ENCODE measurements around the gene LDLRAD3. TPM values are rescaled to one million over a fixed set of nuclear protein-coding genes. Genes with fewer than 3 reads are reported as not detected.

LDLRAD3 gene
- total RNA-seq, 4 donors from 2014 or later: 19.4 to 49.5 (median 31.0) TPM

DNA sequence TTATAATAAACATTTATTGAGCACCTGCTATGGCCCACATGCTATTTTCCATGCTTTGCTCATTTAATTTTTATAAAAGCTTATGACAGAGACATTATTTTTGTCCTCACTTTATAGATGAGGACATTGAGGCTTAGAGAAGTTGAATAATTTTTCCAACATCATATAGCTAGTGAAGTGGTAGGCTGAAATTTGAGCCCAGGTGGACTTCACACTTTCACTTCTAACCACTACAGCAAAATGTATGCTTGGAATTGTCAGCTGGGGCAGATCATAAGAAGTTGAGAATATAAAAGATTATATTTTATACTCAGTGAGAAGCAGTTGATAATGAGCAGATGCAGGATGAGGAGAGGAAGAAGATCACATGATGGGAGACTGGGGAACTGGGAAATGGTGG, 146.1 kb downstream of the LDLRAD3 start:
- H3K4me1 ChIP-seq: no peaks in the 10 kb centered on the region
- no peak for TF ChIP-seq CTCF (IDR thresholded peaks at IDR 0.05)
- TF ChIP-seq POLR2A (IDR thresholded peaks at IDR 0.05): no peak
- peaks cover 0 to 5% (median 0%) of the 10 kb centered on the region in 4 donors for H3K9me3 ChIP-seq
- H3K4me3 ChIP-seq: no peak overlapping the region
- H3K27me3 ChIP-seq: no peaks in the 10 kb centered on the region
- H3K27ac ChIP-seq: no peak overlapping the region
- H3K36me3 ChIP-seq: peaks cover 0 to 53% (median 0%) of the 10 kb centered on the region in 3 donors
- no peak for DNase-seq (ENCODE audit: low spot score in 2 of 2)

- 80 to 85% methylated on average over 10 of the region's 10 CpGs for WGBS, 2 donors
- TF ChIP-seq CTCF (IDR thresholded peaks at IDR 0.05): no peak
- TF ChIP-seq POLR2A (IDR thresholded peaks at IDR 0.05): no peak
- TF ChIP-seq EP300 (IDR thresholded peaks at IDR 0.05): no peak
- no peaks in the 10 kb centered on the region for H3K27me3 ChIP-seq
- H3K9me3 ChIP-seq: peaks cover 0 to 5% (median 0%) of the 10 kb centered on the region in 4 donors
- H3K36me3 ChIP-seq: peaks cover 0 to 53% (median 0%) of the 10 kb centered on the region in 3 donors
- H3K27ac ChIP-seq: no peak overlapping the region
- no peak for DNase-seq (ENCODE audit: low spot score in 2 of 2)
- no peak overlapping the region for H3K4me3 ChIP-seq
- H3K4me1 ChIP-seq: no peaks in the 10 kb centered on the region
Observed at GRCh38 chr11:36090356-36091109, 146.7 kb downstream of the LDLRAD3 start.

GRCh38 chr11:36091256-36091811, 147.5 kb downstream of the LDLRAD3 start:
- Histone ChIP-seq H3K4me1 (no peaks in the 10 kb centered on the region), H3K27ac (no peak overlapping the region), H3K4me3 (no peak overlapping the region), H3K9me3 (peaks cover 0 to 5% (median 0%) of the 10 kb centered on the region in 4 donors), H3K36me3 (peaks cover 0 to 50% (median 0%) of the 10 kb centered on the region in 3 donors), H3K27me3 (no peaks in the 10 kb centered on the region)
- no peak for DNase-seq (ENCODE audit: low spot score in 2 of 2)
- 62 to 68% methylated on average over 7 of the region's 7 CpGs for WGBS, 2 donors
- no peak for TF ChIP-seq EP300 (IDR thresholded peaks at IDR 0.05)

GRCh38 chr11:36092314-36093030, 148.6 kb downstream of the LDLRAD3 start:
- H3K4me3 ChIP-seq: no peak overlapping the region

DNA sequence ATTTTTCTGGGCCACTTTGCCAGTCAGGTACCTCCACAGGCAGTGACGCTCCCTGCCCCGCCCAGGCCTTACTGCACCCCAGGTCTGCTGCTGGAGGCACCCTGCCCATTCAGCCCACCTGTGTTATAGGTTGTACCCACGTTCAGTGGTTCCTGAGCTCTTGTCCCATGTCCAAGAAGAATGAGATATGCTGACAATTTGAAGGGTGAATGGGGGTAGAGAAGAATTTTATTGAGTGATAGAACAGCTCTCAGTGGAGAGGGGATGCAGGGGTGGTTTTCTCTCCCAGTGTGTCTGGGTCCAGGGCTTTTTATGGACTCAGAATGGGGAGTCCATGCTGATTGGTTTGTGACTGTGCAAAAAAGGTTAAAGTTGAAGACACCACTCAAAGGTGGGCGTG, 149.7 kb downstream of the LDLRAD3 start:
- 98% methylated on average over 4 of the region's 4 CpGs for WGBS, 2 donors
- Histone ChIP-seq H3K36me3 (peaks cover 0 to 39% (median 0%) of the 10 kb centered on the region in 3 donors), H3K27ac (no peak overlapping the region), H3K4me1 (peaks cover 0 to 10% (median 0%) of the 10 kb centered on the region in 4 donors), H3K27me3 (no peaks in the 10 kb centered on the region), H3K9me3 (peaks cover 0 to 5% (median 0%) of the 10 kb centered on the region in 4 donors), H3K4me3 (no peak overlapping the region)
- no peak for DNase-seq (ENCODE audit: low spot score in 2 of 2)
- no peak for TF ChIP-seq POLR2A (IDR thresholded peaks at IDR 0.05)
- no peak for TF ChIP-seq CTCF (IDR thresholded peaks at IDR 0.05)
- no peak for TF ChIP-seq EP300 (IDR thresholded peaks at IDR 0.05)

More at GRCh38 chr11:36092314-36093030, 148.6 kb downstream of the LDLRAD3 start:
- H3K36me3 ChIP-seq: peaks cover 0 to 40% (median 0%) of the 10 kb centered on the region in 3 donors
- 66 to 68% methylated on average over 4 of the region's 4 CpGs for WGBS, 2 donors
- no peak for DNase-seq (ENCODE audit: low spot score in 2 of 2)
- no peaks in the 10 kb centered on the region for H3K4me1 ChIP-seq
- H3K27me3 ChIP-seq: no peaks in the 10 kb centered on the region
- H3K9me3 ChIP-seq: peaks cover 0 to 5% (median 0%) of the 10 kb centered on the region in 4 donors
- H3K27ac ChIP-seq: no peak overlapping the region
- TF ChIP-seq EP300 (IDR thresholded peaks at IDR 0.05) (no peak), POLR2A (IDR thresholded peaks at IDR 0.05) (no peak), CTCF (IDR thresholded peaks at IDR 0.05) (no peak)
